Spleen (tissue), 11 donors: ENCODE measurements around the gene NTRK1. TPM values are rescaled to one million over a fixed set of nuclear protein-coding genes. Genes with fewer than 3 reads are reported as not detected.

Experiments
- DNase-seq: peaks from one replicate; pipeline ENCODE4 v3.0.0-alpha.2; 2020
- H3K27ac ChIP-seq, 8 donors: fragments of 200-600 bp; sonication (generic) in 7 of 8; 1 replicate in 4 of 8; 2 replicates in 4 of 8; pipeline versions ENCODE4 v1.5.0 to v1.8.0; 2016 to 2021; ENCODE audit warnings: inconsistent platforms in 4 of 8, mild to moderate bottlenecking in 4 of 8, moderate library complexity in 1 of 8
- H3K27me3 ChIP-seq, 7 donors: fragments of 200-600 bp; sonication (generic) in 6 of 7; replicated peaks in 1 of 7; 1 replicate in 4 of 7; 2 replicates in 3 of 7; pipeline versions ENCODE4 v1.5.0 to v1.8.0; 2016 to 2021; ENCODE audit warnings: inconsistent platforms in 3 of 7, mild to moderate bottlenecking in 1 of 7
- H3K36me3 ChIP-seq, 6 donors: fragments of 200-600 bp; sonication (generic) in 5 of 6; 1 replicate in 4 of 6; 2 replicates in 2 of 6; pipeline versions ENCODE4 v1.5.0 to v1.8.0; 2016 to 2021; ENCODE audit warnings: inconsistent platforms in 2 of 6
- H3K4me1 ChIP-seq, 6 donors: fragments of 200-600 bp; sonication (generic) in 5 of 6; 1 replicate in 3 of 6; 2 replicates in 3 of 6; pipeline versions ENCODE4 v1.5.0 to v1.8.0; 2016 to 2021; ENCODE audit warnings: inconsistent platforms in 3 of 6
- H3K4me3 ChIP-seq, 8 donors: fragments of 200-600 bp; sonication (generic) in 7 of 8; 1 replicate in 4 of 8; 2 replicates in 4 of 8; pipeline versions ENCODE4 v1.5.0 to v1.8.0; 2016 to 2021; ENCODE audit warnings: inconsistent platforms in 4 of 8, mild to moderate bottlenecking in 4 of 8, moderate library complexity in 2 of 8
- H3K9me3 ChIP-seq, 8 donors: fragments of 200-600 bp; sonication (generic) in 7 of 8; 1 replicate in 4 of 8; 2 replicates in 4 of 8; pipeline versions ENCODE4 v1.5.0 to v1.8.0; 2016 to 2021; ENCODE audit warnings: inconsistent platforms in 4 of 8
- POLR2A ChIP-seq, 3 donors: fragments of 450-650 bp; IDR thresholded peaks; one replicate each; pipeline ENCODE4 v1.5.1; 2017; ENCODE audit warnings: antibody characterized with exemption in 3 of 3, mild to moderate bottlenecking in 1 of 3
- POLR2AphosphoS5 ChIP-seq, 3 donors: sonication (generic); formaldehyde crosslinking; IDR thresholded peaks; one replicate each; pipeline ENCODE4 v1.5.1; 2017; ENCODE audit warnings: antibody characterized with exemption in 3 of 3
- WGBS, 5 donors: extraction: QIAGEN DNeasy Blood & Tissue Kit in 3 of 5; methylation state at CpG; one replicate each; pipeline versions ENCODE4 v1.1.5 to v1.1.7; 2013 to 2018; 5-methylcytosine and 5-hydroxymethylcytosine counted together
- intact Hi-C: fragments of 100-400 bp; cut with DNase I; formaldehyde crosslinking; loops from one replicate; pipeline ENCODE4 v1.15.0; 2023; ENCODE audit warnings: low total_unique reads
- polyA plus RNA-seq, 3 donors: library from polyadenylated mRNA; stranded (reverse); fragments of 200-250 nt; gene quantifications; one replicate each; pipeline ENCODE4 v1.2.1, GENCODE V29; 2013
- total RNA-seq, 7 donors: library from RNA; depleted of rRNA in 3 of 7; stranded (reverse); fragments of >200 nt in 3 of 7; fragmentation: NEBNext Ultra II Directional in 4 of 7; extraction: Animal tissue kit (Norgen Biotek cat#: 25700) in 4 of 7; gene quantifications; one replicate each; pipeline versions ENCODE4 v1.1.0 to v1.2.1, GENCODE V29; 2016 to 2021
- TF ChIP-seq, protein P1 (sequence below), 11 experiments: fragments of 200-600 bp in 7 of 11; fragments of 450-650 bp in 4 of 11; sonication (generic) in 4 of 11; IDR thresholded peaks in 8 of 11; conservative IDR thresholded peaks in 3 of 11; 1 replicate in 7 of 11; 2 replicates in 4 of 11; pipeline versions ENCODE4 v1.4.0 to v1.8.0; 2016 to 2021; ENCODE audit warnings: antibody characterized with exemption in 11 of 11, inconsistent platforms in 4 of 11, mild to moderate bottlenecking in 1 of 11
- donor health status: healthy with polysubstance abuse.
- donor health status: DM: no; HTN: no; CAD: no; lungs with moderate emphysema.
- donor health status: DM: no; HTN: no; CAD: no.
- donor health status: Bipolar disorder and iron deficiency.
- donor health status: healthy.
- donor health status: DM: no; HTN: no; CAD: no.
- donor health status: DM: yes; HTN: yes; CAD: no.

Gene NTRK1
- total and polyA plus RNA-seq, 10 donors, result 0.09 to 1.4 (median 0.24) TPM; not detected in 4

DNA sequence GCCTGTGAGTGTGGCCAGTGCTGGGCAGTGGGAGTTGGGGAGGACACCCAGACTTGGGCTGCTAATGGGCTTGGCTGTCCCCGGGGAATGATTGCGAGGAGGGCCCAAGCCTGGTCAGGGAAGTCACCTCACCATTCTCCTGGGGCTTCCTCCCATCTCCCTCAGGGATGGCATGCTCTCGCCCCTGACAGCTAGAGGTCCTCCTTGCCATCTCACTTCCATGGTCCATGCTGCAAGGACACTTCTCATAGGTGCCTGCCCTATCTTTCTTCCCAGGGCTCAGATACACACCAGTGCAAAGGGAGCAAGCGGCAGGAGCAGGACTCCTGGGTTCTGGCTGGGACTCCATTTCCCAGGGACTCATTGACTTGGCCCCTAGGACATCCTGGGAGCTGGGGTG lies 4.1 kb downstream of the NTRK1 start:
- no peak for DNase-seq
- H3K4me1 ChIP-seq, result peaks cover 13 to 27% (median 17%) of the 10 kb centered on the region in 6 donors
- no peaks in the 10 kb centered on the region for H3K9me3 ChIP-seq
- no peak overlapping the region for H3K27ac ChIP-seq
- WGBS, 5 donors, result 85 to 95% (median 90%) methylated on average over 4 of the region's 4 CpGs
- intact Hi-C loops, result no loop called here
- no peaks in the 10 kb centered on the region for H3K36me3 ChIP-seq
- TF ChIP-seq POLR2AphosphoS5 (IDR thresholded peaks at IDR 0.05) (no peak), POLR2A (IDR thresholded peaks at IDR 0.05) (no peak)
- TF ChIP-seq, protein P1, sequence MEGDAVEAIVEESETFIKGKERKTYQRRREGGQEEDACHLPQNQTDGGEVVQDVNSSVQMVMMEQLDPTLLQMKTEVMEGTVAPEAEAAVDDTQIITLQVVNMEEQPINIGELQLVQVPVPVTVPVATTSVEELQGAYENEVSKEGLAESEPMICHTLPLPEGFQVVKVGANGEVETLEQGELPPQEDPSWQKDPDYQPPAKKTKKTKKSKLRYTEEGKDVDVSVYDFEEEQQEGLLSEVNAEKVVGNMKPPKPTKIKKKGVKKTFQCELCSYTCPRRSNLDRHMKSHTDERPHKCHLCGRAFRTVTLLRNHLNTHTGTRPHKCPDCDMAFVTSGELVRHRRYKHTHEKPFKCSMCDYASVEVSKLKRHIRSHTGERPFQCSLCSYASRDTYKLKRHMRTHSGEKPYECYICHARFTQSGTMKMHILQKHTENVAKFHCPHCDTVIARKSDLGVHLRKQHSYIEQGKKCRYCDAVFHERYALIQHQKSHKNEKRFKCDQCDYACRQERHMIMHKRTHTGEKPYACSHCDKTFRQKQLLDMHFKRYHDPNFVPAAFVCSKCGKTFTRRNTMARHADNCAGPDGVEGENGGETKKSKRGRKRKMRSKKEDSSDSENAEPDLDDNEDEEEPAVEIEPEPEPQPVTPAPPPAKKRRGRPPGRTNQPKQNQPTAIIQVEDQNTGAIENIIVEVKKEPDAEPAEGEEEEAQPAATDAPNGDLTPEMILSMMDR (IDR thresholded peaks at IDR 0.05 in 8 of 11, conservative IDR thresholded peaks at IDR 0.05 in 3 of 11), result no peak
- H3K4me3 ChIP-seq, result no peak overlapping the region
- peaks cover 4 to 86% (median 37%) of the 10 kb centered on the region in 7 donors for H3K27me3 ChIP-seq

DNA sequence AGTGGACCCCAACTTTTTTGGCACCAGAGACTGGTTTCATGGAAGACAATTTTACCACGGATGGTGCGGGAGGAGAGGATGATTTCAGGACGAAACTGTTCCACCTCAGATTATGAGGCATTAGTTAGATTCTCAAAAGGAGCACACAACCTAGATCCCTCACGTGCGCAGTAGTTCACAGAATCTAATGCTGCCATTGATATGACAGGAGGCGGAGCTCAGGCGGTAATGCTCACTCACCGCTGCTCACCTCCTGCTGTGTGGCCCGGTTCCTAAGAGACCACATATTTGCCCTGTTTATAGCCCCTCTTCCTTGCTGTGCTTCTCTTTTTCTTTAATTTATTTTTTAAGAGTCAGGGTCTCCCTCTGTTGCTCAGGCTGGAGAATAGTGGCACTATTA lies 4.6 kb downstream of the NTRK1 start:
- intact Hi-C loops, result no loop called here
- Histone ChIP-seq H3K27me3 (peaks cover 4 to 84% (median 34%) of the 10 kb centered on the region in 7 donors), H3K27ac (no peak overlapping the region), H3K36me3 (no peaks in the 10 kb centered on the region), H3K9me3 (no peaks in the 10 kb centered on the region), H3K4me1 (peaks cover 9 to 23% (median 12%) of the 10 kb centered on the region in 6 donors), H3K4me3 (no peak overlapping the region)
- WGBS, 5 donors, result 84 to 90% (median 85%) methylated on average over 9 of the region's 9 CpGs
- no peak for DNase-seq
- TF ChIP-seq, protein P1 (IDR thresholded peaks at IDR 0.05 in 8 of 11, conservative IDR thresholded peaks at IDR 0.05 in 3 of 11), result no peak
- TF ChIP-seq POLR2A (IDR thresholded peaks at IDR 0.05), result no peak
- no peak for TF ChIP-seq POLR2AphosphoS5 (IDR thresholded peaks at IDR 0.05)

DNA sequence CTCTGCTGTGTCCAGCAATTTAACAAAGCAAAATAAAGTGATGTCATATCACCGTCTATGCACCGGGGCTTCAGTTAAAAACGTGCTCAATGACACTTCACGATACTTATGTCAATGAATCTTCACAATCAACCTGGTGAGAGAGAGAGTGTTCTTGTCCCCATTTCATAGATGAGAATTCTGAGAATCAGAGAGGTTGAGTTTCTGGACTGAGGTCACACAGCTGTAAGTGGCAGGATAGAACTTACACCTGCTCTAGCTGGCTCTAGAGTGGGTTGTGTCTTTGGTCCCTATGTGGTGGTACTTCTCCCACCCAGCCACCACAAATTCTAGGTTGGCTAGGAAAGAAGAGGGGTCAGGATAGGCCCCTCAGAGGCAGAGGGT lies 5.2 kb downstream of the NTRK1 start:
- peaks cover 4 to 17% (median 6%) of the 10 kb centered on the region in 6 donors for H3K4me1 ChIP-seq
- TF ChIP-seq POLR2A (IDR thresholded peaks at IDR 0.05) (no peak), POLR2AphosphoS5 (IDR thresholded peaks at IDR 0.05) (no peak)
- TF ChIP-seq, protein P1 (IDR thresholded peaks at IDR 0.05 in 8 of 11, conservative IDR thresholded peaks at IDR 0.05 in 3 of 11), result no peak
- WGBS, 5 donors, result 79 to 96% (median 89%) methylated on average over 4 of the region's 4 CpGs
- no peaks in the 10 kb centered on the region for H3K36me3 ChIP-seq
- H3K9me3 ChIP-seq, result no peaks in the 10 kb centered on the region
- H3K4me3 ChIP-seq, result no peak overlapping the region
- H3K27ac ChIP-seq, result no peak overlapping the region
- DNase-seq, result no peak
- H3K27me3 ChIP-seq, result peaks cover 4 to 78% (median 28%) of the 10 kb centered on the region in 7 donors
- intact Hi-C loops, result no loop called here

DNA sequence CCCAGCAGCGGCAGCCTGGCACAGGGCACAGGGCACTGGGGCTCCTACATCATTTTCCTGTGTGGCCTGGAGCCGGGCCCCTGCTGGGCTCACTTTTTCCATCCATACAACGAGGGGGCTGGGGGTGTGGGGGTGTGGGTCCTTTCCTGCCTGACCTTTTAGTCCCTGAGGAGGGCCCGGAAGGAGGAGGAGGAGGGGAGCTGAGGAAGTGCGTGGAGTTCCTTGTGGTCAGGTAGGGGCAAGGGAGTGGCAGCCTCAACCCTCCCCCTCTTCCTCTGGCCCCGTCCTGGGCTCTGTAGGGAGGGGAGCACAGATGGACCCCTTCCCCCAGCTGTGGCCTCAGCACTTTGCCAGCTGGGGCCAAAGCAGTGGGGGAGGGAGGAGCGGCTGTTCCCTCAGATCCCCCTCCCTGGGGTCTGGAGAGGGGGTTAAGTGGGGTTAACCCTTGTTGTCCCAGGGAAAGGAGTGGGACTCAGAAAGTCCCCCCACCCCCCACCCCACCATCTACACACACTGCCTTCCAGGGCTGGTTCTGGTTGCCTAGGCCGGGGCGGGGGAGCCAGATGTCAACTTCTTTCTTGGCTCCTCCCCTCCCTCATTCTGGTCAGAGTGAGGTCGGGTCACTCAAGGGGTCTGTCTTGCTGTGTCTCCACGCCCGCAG lies 5.7 kb downstream of the NTRK1 start:
- WGBS, 5 donors, result 35 to 51% (median 39%) methylated on average over 9 to 12 of the region's 12 CpGs
- Histone ChIP-seq H3K4me3 (no peak overlapping the region), H3K9me3 (no peaks in the 10 kb centered on the region), H3K4me1 (peaks cover 0 to 12% (median under 1%) of the 10 kb centered on the region in 6 donors), H3K27ac (no peak overlapping the region), H3K36me3 (no peaks in the 10 kb centered on the region), H3K27me3 (peaks cover 0 to 73% (median 22%) of the 10 kb centered on the region in 7 donors)
- no peak for DNase-seq
- intact Hi-C loops, result no loop called here
- TF ChIP-seq POLR2AphosphoS5 (IDR thresholded peaks at IDR 0.05), result no peak
- no peak for TF ChIP-seq POLR2A (IDR thresholded peaks at IDR 0.05)
- TF ChIP-seq, protein P1 (IDR thresholded peaks at IDR 0.05 in 8 of 11, conservative IDR thresholded peaks at IDR 0.05 in 3 of 11), result no peak
